Measurements from ENCODE around the gene RPS15.

Gene RPS15

GRCh38 chr19:1425902-1426301, 12.3 kb upstream of the RPS15 start:
- no peak for DNase-seq (ENCODE audit: extremely low spot score)
- POLR2A ChIA-PET, result interaction anchor here (1.0 kb wide), 1 partner anchor 14 kb away, joined by 3 read pairs; no protein-coding TSS in a partner anchor
- TF ChIP-seq CTBP1 (IDR thresholded peaks at IDR 0.05; ENCODE audit: borderline replicate concordance) (no peak), LEF1 (IDR thresholded peaks at IDR 0.05; ENCODE audit: borderline replicate concordance) (no peak), SP1 (IDR thresholded peaks at IDR 0.05) (no peak), FOXA1 (IDR thresholded peaks at IDR 0.05) (no peak), PKNOX1 (IDR thresholded peaks at IDR 0.05) (no peak), L3MBTL2 (conservative IDR thresholded peaks at IDR 0.05) (no peak), ELF4 (IDR thresholded peaks at IDR 0.05) (no peak), ARNT (IDR thresholded peaks at IDR 0.05) (no peak), FOXM1 (IDR thresholded peaks at IDR 0.05; ENCODE audit: borderline replicate concordance) (no peak), ZNF384 (IDR thresholded peaks at IDR 0.05) (no peak), SUZ12 (IDR thresholded peaks at IDR 0.05) (no peak), HDGF (IDR thresholded peaks at IDR 0.05; ENCODE audit: borderline replicate concordance) (no peak)
- CTCF ChIA-PET, result no interaction called here

- POLR2A ChIA-PET, result interaction anchor here (1.0 kb wide), 1 partner anchor 13 kb away, joined by 3 read pairs; no protein-coding TSS in a partner anchor
- TF ChIP-seq ZNF384 (IDR thresholded peaks at IDR 0.05) (no peak), L3MBTL2 (conservative IDR thresholded peaks at IDR 0.05) (no peak), SP1 (IDR thresholded peaks at IDR 0.05) (no peak), ARNT (IDR thresholded peaks at IDR 0.05) (no peak)
- CTCF ChIA-PET, result interaction anchor here (0.6 kb wide), 1 partner anchor 209 kb away, joined by 3 read pairs; no protein-coding TSS in a partner anchor
- no peak for DNase-seq (ENCODE audit: extremely low spot score)
These were observed 11.5 kb upstream of the RPS15 start for GRCh38 chr19:1426736-1427135.

DNA sequence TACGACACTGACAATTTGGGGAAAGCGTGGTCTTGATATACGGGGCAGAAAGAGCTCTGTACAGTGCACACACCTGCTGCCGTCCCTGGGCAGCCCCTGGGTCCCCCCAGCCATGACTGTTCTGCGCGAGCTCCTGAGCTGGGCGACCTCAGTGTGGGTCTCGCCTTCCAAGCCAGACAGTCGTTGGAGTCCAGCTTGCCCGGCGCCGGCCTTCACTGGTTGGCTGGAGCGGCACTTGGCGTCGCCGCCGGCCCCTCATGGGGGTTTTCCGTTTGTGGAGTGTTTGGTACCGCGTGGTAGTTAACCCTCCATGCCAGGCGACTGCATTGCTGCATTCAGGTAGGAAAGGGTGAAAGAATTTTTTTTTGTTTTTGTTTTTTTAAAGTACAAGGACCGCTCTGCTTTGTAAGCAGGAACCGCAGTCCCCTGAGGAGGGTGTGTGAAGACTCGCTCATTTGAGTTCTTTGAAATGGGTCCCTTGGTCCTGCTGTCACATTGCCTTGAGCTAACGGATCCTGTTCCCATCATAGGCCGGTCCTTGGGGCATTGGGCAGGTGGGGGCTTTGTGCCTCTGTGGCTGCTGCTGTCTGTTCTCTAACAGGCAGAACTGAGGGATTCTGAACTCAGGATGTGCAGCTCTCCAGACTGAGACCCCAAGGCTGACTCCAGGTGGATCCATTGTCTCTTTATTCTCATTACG, 10.8 kb upstream of the RPS15 start:
- CTCF ChIA-PET, result interaction anchor here (0.9 kb wide), 1 partner anchor 10 kb away, joined by 3 read pairs; no protein-coding TSS in a partner anchor
- POLR2A ChIA-PET, result no interaction called here
- TF ChIP-seq SP1 (IDR thresholded peaks at IDR 0.05), result no peak
- no peak for TF ChIP-seq NFRKB (IDR thresholded peaks at IDR 0.05)
- TF ChIP-seq FOXA1 (IDR thresholded peaks at IDR 0.05), result no peak
- no peak for TF ChIP-seq L3MBTL2 (conservative IDR thresholded peaks at IDR 0.05)
- no peak for TF ChIP-seq HDGF (IDR thresholded peaks at IDR 0.05; ENCODE audit: borderline replicate concordance)
- TF ChIP-seq LEF1 (IDR thresholded peaks at IDR 0.05; ENCODE audit: borderline replicate concordance), result no peak
- no peak for DNase-seq (ENCODE audit: extremely low spot score)

- CTCF ChIA-PET, result no interaction called here
- POLR2A ChIA-PET, result no interaction called here
- DNase-seq (ENCODE audit: extremely low spot score), result no peak
- TF ChIP-seq NFRKB (IDR thresholded peaks at IDR 0.05) (no peak), HDGF (IDR thresholded peaks at IDR 0.05; ENCODE audit: borderline replicate concordance) (no peak), TARDBP (IDR thresholded peaks at IDR 0.05) (no peak), ARNT (IDR thresholded peaks at IDR 0.05) (no peak), CTBP1 (IDR thresholded peaks at IDR 0.05; ENCODE audit: borderline replicate concordance) (no peak), SUZ12 (IDR thresholded peaks at IDR 0.05) (no peak), FOXK2 (IDR thresholded peaks at IDR 0.05) (no peak), FOXM1 (IDR thresholded peaks at IDR 0.05; ENCODE audit: borderline replicate concordance) (no peak), BHLHE40 (IDR thresholded peaks at IDR 0.05; ENCODE audit: borderline replicate concordance) (no peak), FOXA1 (IDR thresholded peaks at IDR 0.05) (no peak), SP1 (IDR thresholded peaks at IDR 0.05) (no peak), LEF1 (IDR thresholded peaks at IDR 0.05; ENCODE audit: borderline replicate concordance) (no peak), L3MBTL2 (conservative IDR thresholded peaks at IDR 0.05) (no peak), ZNF384 (IDR thresholded peaks at IDR 0.05) (no peak), PKNOX1 (IDR thresholded peaks at IDR 0.05) (no peak), ELF4 (IDR thresholded peaks at IDR 0.05) (no peak)
These were observed 9.3 kb upstream of the RPS15 start for GRCh38 chr19:1428738-1429391.

GRCh38 chr19:1429750-1430149, 8.4 kb upstream of the RPS15 start:
- ChIA-PET POLR2A (no interaction called here), CTCF (no interaction called here)
- TF ChIP-seq NFRKB (IDR thresholded peaks at IDR 0.05) (no peak), LEF1 (IDR thresholded peaks at IDR 0.05; ENCODE audit: borderline replicate concordance) (no peak), ZNF384 (IDR thresholded peaks at IDR 0.05) (no peak), SUZ12 (IDR thresholded peaks at IDR 0.05) (no peak), BHLHE40 (IDR thresholded peaks at IDR 0.05; ENCODE audit: borderline replicate concordance) (no peak), ELF4 (IDR thresholded peaks at IDR 0.05) (no peak), ARNT (IDR thresholded peaks at IDR 0.05) (no peak), FOXA1 (IDR thresholded peaks at IDR 0.05) (no peak), HDGF (IDR thresholded peaks at IDR 0.05; ENCODE audit: borderline replicate concordance) (no peak), L3MBTL2 (conservative IDR thresholded peaks at IDR 0.05) (no peak), FOXK2 (IDR thresholded peaks at IDR 0.05) (no peak), CTBP1 (IDR thresholded peaks at IDR 0.05; ENCODE audit: borderline replicate concordance) (no peak), FOXM1 (IDR thresholded peaks at IDR 0.05; ENCODE audit: borderline replicate concordance) (no peak), SP1 (IDR thresholded peaks at IDR 0.05) (no peak), TARDBP (IDR thresholded peaks at IDR 0.05) (no peak), PKNOX1 (IDR thresholded peaks at IDR 0.05) (no peak)
- DNase-seq (ENCODE audit: extremely low spot score), result no peak

DNA sequence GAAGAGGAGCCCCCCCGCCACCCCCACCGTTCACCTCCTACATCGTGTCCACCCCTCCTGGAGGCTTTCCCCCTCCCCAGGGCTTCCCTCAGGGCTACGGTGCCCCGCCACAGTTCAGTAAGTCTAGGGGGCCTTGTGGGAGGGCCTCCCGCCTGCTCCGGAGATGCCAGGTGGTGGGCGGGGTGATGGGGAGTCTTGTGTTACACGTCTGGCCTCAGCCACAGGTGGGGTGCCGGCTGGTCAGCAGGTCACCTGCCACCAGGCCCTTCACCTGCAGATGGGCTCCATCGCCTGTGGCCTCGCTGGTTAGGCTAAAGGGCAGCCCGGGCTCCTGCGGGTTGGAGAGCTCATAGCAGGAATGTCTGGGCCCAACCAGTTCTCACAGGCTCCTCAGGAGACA, 8.0 kb upstream of the RPS15 start:
- CTCF ChIA-PET, result no interaction called here

More for the DNA sequence above, 8.0 kb upstream of the RPS15 start:
- DNase-seq (ENCODE audit: extremely low spot score), result no peak
- TF ChIP-seq NFRKB (IDR thresholded peaks at IDR 0.05) (no peak), ARNT (IDR thresholded peaks at IDR 0.05) (no peak), ELF4 (IDR thresholded peaks at IDR 0.05) (no peak), FOXK2 (IDR thresholded peaks at IDR 0.05) (no peak), ZNF384 (IDR thresholded peaks at IDR 0.05) (no peak), L3MBTL2 (conservative IDR thresholded peaks at IDR 0.05) (no peak), CTBP1 (IDR thresholded peaks at IDR 0.05; ENCODE audit: borderline replicate concordance) (no peak), FOXM1 (IDR thresholded peaks at IDR 0.05; ENCODE audit: borderline replicate concordance) (no peak), SP1 (IDR thresholded peaks at IDR 0.05) (no peak)
- POLR2A ChIA-PET, result no interaction called here

Measured in HEK293T (cell line).